ENCODE measurements around the gene CNGA1.
"Not testable (repeated sequence)": the region's sequence is repeated elsewhere in the genome, so short reads cannot be mapped to it uniquely, and the experiment has no call there.

CNGA1 gene

GRCh38 chr4:48010906-48011305 lies 5.6 kb downstream of the CNGA1 start:
- H3K27ac ChIP-seq (ENCODE audit: insufficient read depth in 1 of 2, low read depth in 1 of 2, low read length in 2 of 2, poor library complexity in 1 of 2, severe bottlenecking in 2 of 2); POLR2A ChIA-PET; H3K4me1 ChIP-seq (ENCODE audit: control extremely low read depth in 1 of 4, control insufficient read depth in 4 of 4, insufficient read depth in 4 of 4, low read length in 3 of 4); DNase-seq; H3K27me3 ChIP-seq (replicated peaks in 2 of 5; ENCODE audit: control insufficient read depth in 4 of 5, insufficient read depth in 5 of 5, low read length in 4 of 5); H3K4me3 ChIP-seq (ENCODE audit: control insufficient read depth in 1 of 7, extremely low read depth in 1 of 7, insufficient read depth in 4 of 7, low read depth in 2 of 7, low read length in 6 of 7); H3K36me3 ChIP-seq (ENCODE audit: control insufficient read depth in 4 of 4, insufficient read depth in 4 of 4, low read length in 3 of 4): not testable (repeated sequence)
- CTCF ChIA-PET: interaction anchor here (1.1 to 1.5 kb wide), 2 partner anchors 9 to 98 kb away, joined by 3 read pairs; no protein-coding TSS in a partner anchor
- 100% methylated on average over 1 of the region's 6 CpGs for WGBS (ENCODE audit: insufficient coverage)
- peaks cover 0 to 16% (median 5%) of the 10 kb centered on the region in 5 experiments for H3K9me3 ChIP-seq (ENCODE audit: control extremely low read depth in 1 of 5, control insufficient read depth in 4 of 5, insufficient read depth in 2 of 5, low read depth in 1 of 5, low read length in 4 of 5)

GRCh38 chr4:48008021-48008596 lies 8.4 kb downstream of the CNGA1 start:
- ChIA-PET CTCF (interaction anchor here (1.3 to 1.4 kb wide), 2 partner anchors 10 to 79 kb away, joined by 3 to 4 read pairs; no protein-coding TSS in a partner anchor), POLR2A (no interaction called here)
- no peaks in the 10 kb centered on the region for H3K27me3 ChIP-seq (replicated peaks in 2 of 5; ENCODE audit: control insufficient read depth in 4 of 5, insufficient read depth in 5 of 5, low read length in 4 of 5)
- peaks cover 0 to 16% (median 5%) of the 10 kb centered on the region in 5 experiments for H3K9me3 ChIP-seq (ENCODE audit: control extremely low read depth in 1 of 5, control insufficient read depth in 4 of 5, insufficient read depth in 2 of 5, low read depth in 1 of 5, low read length in 4 of 5)
- H3K36me3 ChIP-seq (ENCODE audit: control insufficient read depth in 4 of 4, insufficient read depth in 4 of 4, low read length in 3 of 4): no peaks in the 10 kb centered on the region
- H3K27ac ChIP-seq (ENCODE audit: insufficient read depth in 1 of 2, low read depth in 1 of 2, low read length in 2 of 2, poor library complexity in 1 of 2, severe bottlenecking in 2 of 2): no peak overlapping the region
- DNase-seq: peak in 2 of 3 donors; percentile 45
- H3K4me3 ChIP-seq (ENCODE audit: control insufficient read depth in 1 of 7, extremely low read depth in 1 of 7, insufficient read depth in 4 of 7, low read depth in 2 of 7, low read length in 6 of 7): no peak overlapping the region
- peaks cover 0 to 3% (median 0%) of the 10 kb centered on the region in 4 experiments for H3K4me1 ChIP-seq (ENCODE audit: control extremely low read depth in 1 of 4, control insufficient read depth in 4 of 4, insufficient read depth in 4 of 4, low read length in 3 of 4)

- POLR2A ChIA-PET: no interaction called here
- Histone ChIP-seq H3K9me3 (ENCODE audit: control extremely low read depth in 1 of 5, control insufficient read depth in 4 of 5, insufficient read depth in 2 of 5, low read depth in 1 of 5, low read length in 4 of 5) (peaks cover 0 to 16% (median 6%) of the 10 kb centered on the region in 5 experiments), H3K4me1 (ENCODE audit: control extremely low read depth in 1 of 4, control insufficient read depth in 4 of 4, insufficient read depth in 4 of 4, low read length in 3 of 4) (no peaks in the 10 kb centered on the region), H3K27ac (ENCODE audit: insufficient read depth in 1 of 2, low read depth in 1 of 2, low read length in 2 of 2, poor library complexity in 1 of 2, severe bottlenecking in 2 of 2) (no peak overlapping the region), H3K27me3 (replicated peaks in 2 of 5; ENCODE audit: control insufficient read depth in 4 of 5, insufficient read depth in 5 of 5, low read length in 4 of 5) (no peaks in the 10 kb centered on the region), H3K4me3 (ENCODE audit: control insufficient read depth in 1 of 7, extremely low read depth in 1 of 7, insufficient read depth in 4 of 7, low read depth in 2 of 7, low read length in 6 of 7) (no peak overlapping the region), H3K36me3 (ENCODE audit: control insufficient read depth in 4 of 4, insufficient read depth in 4 of 4, low read length in 3 of 4) (no peaks in the 10 kb centered on the region)
- no CpG with 5 or more reads among the region's 2 CpGs for WGBS (ENCODE audit: insufficient coverage)
- peak in 2 of 3 donors; percentile 14 to 33 for DNase-seq
- CTCF ChIA-PET: interaction anchor here (1.3 kb wide), 1 partner anchor 80 kb away, joined by 4 read pairs; no protein-coding TSS in a partner anchor
Measured at GRCh38 chr4:48005781-48006180, 10.7 kb downstream of the CNGA1 start.

GRCh38 chr4:48003568-48003967 lies 12.9 kb downstream of the CNGA1 start:
- H3K36me3 ChIP-seq (ENCODE audit: control insufficient read depth in 4 of 4, insufficient read depth in 4 of 4, low read length in 3 of 4); H3K4me3 ChIP-seq (ENCODE audit: control insufficient read depth in 1 of 7, extremely low read depth in 1 of 7, insufficient read depth in 4 of 7, low read depth in 2 of 7, low read length in 6 of 7); H3K4me1 ChIP-seq (ENCODE audit: control extremely low read depth in 1 of 4, control insufficient read depth in 4 of 4, insufficient read depth in 4 of 4, low read length in 3 of 4); POLR2A ChIA-PET; DNase-seq; H3K27ac ChIP-seq (ENCODE audit: insufficient read depth in 1 of 2, low read depth in 1 of 2, low read length in 2 of 2, poor library complexity in 1 of 2, severe bottlenecking in 2 of 2); H3K27me3 ChIP-seq (replicated peaks in 2 of 5; ENCODE audit: control insufficient read depth in 4 of 5, insufficient read depth in 5 of 5, low read length in 4 of 5): not testable (repeated sequence)
- CTCF ChIA-PET: interaction anchor here (0.8 to 1.5 kb wide), 2 partner anchors 74 to 80 kb away, joined by 3 to 4 read pairs; no protein-coding TSS in a partner anchor
- 91% methylated on average over 1 of the region's 2 CpGs for WGBS (ENCODE audit: insufficient coverage)
- peaks cover 0 to 19% (median 5%) of the 10 kb centered on the region in 5 experiments for H3K9me3 ChIP-seq (ENCODE audit: control extremely low read depth in 1 of 5, control insufficient read depth in 4 of 5, insufficient read depth in 2 of 5, low read depth in 1 of 5, low read length in 4 of 5)

GRCh38 chr4:48002267-48002666 lies 14.2 kb downstream of the CNGA1 start:
- ChIA-PET POLR2A (no interaction called here), CTCF (interaction anchor here (0.8 to 1.8 kb wide), 8 partner anchors 9 to 112 kb away, joined by 3 to 7 read pairs (median 3); no protein-coding TSS in a partner anchor)
- Histone ChIP-seq H3K4me1 (ENCODE audit: control extremely low read depth in 1 of 4, control insufficient read depth in 4 of 4, insufficient read depth in 4 of 4, low read length in 3 of 4) (no peaks in the 10 kb centered on the region), H3K36me3 (ENCODE audit: control insufficient read depth in 4 of 4, insufficient read depth in 4 of 4, low read length in 3 of 4) (no peaks in the 10 kb centered on the region), H3K27ac (ENCODE audit: insufficient read depth in 1 of 2, low read depth in 1 of 2, low read length in 2 of 2, poor library complexity in 1 of 2, severe bottlenecking in 2 of 2) (no peak overlapping the region), H3K27me3 (replicated peaks in 2 of 5; ENCODE audit: control insufficient read depth in 4 of 5, insufficient read depth in 5 of 5, low read length in 4 of 5) (no peaks in the 10 kb centered on the region), H3K4me3 (ENCODE audit: control insufficient read depth in 1 of 7, extremely low read depth in 1 of 7, insufficient read depth in 4 of 7, low read depth in 2 of 7, low read length in 6 of 7) (no peak overlapping the region), H3K9me3 (ENCODE audit: control extremely low read depth in 1 of 5, control insufficient read depth in 4 of 5, insufficient read depth in 2 of 5, low read depth in 1 of 5, low read length in 4 of 5) (peaks cover 0 to 15% (median 3%) of the 10 kb centered on the region in 5 experiments)
- WGBS (ENCODE audit: insufficient coverage): 80% methylated on average over 1 of the region's 1 CpG
- DNase-seq: no peak

GRCh38 chr4:47996021-47996420 lies 20.5 kb downstream of the CNGA1 start:
- WGBS (ENCODE audit: insufficient coverage): 100% methylated on average over 1 of the region's 1 CpG
- Histone ChIP-seq H3K4me1 (ENCODE audit: control extremely low read depth in 1 of 4, control insufficient read depth in 4 of 4, insufficient read depth in 4 of 4, low read length in 3 of 4) (no peaks in the 10 kb centered on the region), H3K9me3 (ENCODE audit: control extremely low read depth in 1 of 5, control insufficient read depth in 4 of 5, insufficient read depth in 2 of 5, low read depth in 1 of 5, low read length in 4 of 5) (peaks cover 0 to 16% (median 3%) of the 10 kb centered on the region in 5 experiments), H3K4me3 (ENCODE audit: control insufficient read depth in 1 of 7, extremely low read depth in 1 of 7, insufficient read depth in 4 of 7, low read depth in 2 of 7, low read length in 6 of 7) (no peak overlapping the region), H3K27me3 (replicated peaks in 2 of 5; ENCODE audit: control insufficient read depth in 4 of 5, insufficient read depth in 5 of 5, low read length in 4 of 5) (no peaks in the 10 kb centered on the region), H3K36me3 (ENCODE audit: control insufficient read depth in 4 of 4, insufficient read depth in 4 of 4, low read length in 3 of 4) (no peaks in the 10 kb centered on the region), H3K27ac (ENCODE audit: insufficient read depth in 1 of 2, low read depth in 1 of 2, low read length in 2 of 2, poor library complexity in 1 of 2, severe bottlenecking in 2 of 2) (no peak overlapping the region)
- POLR2A ChIA-PET: no interaction called here
- CTCF ChIA-PET: no interaction called here
- no peak for DNase-seq

- H3K27me3 ChIP-seq (replicated peaks in 2 of 5; ENCODE audit: control insufficient read depth in 4 of 5, insufficient read depth in 5 of 5, low read length in 4 of 5); H3K4me1 ChIP-seq (ENCODE audit: control extremely low read depth in 1 of 4, control insufficient read depth in 4 of 4, insufficient read depth in 4 of 4, low read length in 3 of 4); DNase-seq; H3K36me3 ChIP-seq (ENCODE audit: control insufficient read depth in 4 of 4, insufficient read depth in 4 of 4, low read length in 3 of 4); CTCF ChIA-PET; H3K4me3 ChIP-seq (ENCODE audit: control insufficient read depth in 1 of 7, extremely low read depth in 1 of 7, insufficient read depth in 4 of 7, low read depth in 2 of 7, low read length in 6 of 7); POLR2A ChIA-PET; H3K27ac ChIP-seq (ENCODE audit: insufficient read depth in 1 of 2, low read depth in 1 of 2, low read length in 2 of 2, poor library complexity in 1 of 2, severe bottlenecking in 2 of 2): not testable (repeated sequence)
- H3K9me3 ChIP-seq (ENCODE audit: control extremely low read depth in 1 of 5, control insufficient read depth in 4 of 5, insufficient read depth in 2 of 5, low read depth in 1 of 5, low read length in 4 of 5): peaks cover 2 to 15% (median 7%) of the 10 kb centered on the region in 5 experiments
- no CpG with 5 or more reads among the region's 1 CpG for WGBS (ENCODE audit: insufficient coverage)
Measured at GRCh38 chr4:47992475-47992874, 24.0 kb downstream of the CNGA1 start.

Data from common myeloid progenitor, CD34-positive (primary cell).